Smooth muscle cell of the brain vasculature (primary cell): ENCODE results near the gene TBX10.
"Not testable (repeated sequence)": the region's sequence is repeated elsewhere in the genome, so short reads cannot be mapped to it uniquely, and the experiment has no call there.

Experiments used
- DNase-seq: peaks from one replicate; pipeline ENCODE4 v3.0.0-alpha.2; 2012; ENCODE audit warnings: low read depth, low spot score

TBX10 gene

GRCh38 chr11:67616431-67617242, 22.9 kb downstream of the TBX10 start:
- DNase-seq = no peak

- DNase-seq = no peak
Measured at GRCh38 chr11:67615728-67616430, 23.7 kb downstream of the TBX10 start.

GRCh38 chr11:67614730-67615714, 24.5 kb downstream of the TBX10 start:
- no peak for DNase-seq

GRCh38 chr11:67613960-67614715, 25.4 kb downstream of the TBX10 start:
- peak; percentile 20 for DNase-seq

DNA sequence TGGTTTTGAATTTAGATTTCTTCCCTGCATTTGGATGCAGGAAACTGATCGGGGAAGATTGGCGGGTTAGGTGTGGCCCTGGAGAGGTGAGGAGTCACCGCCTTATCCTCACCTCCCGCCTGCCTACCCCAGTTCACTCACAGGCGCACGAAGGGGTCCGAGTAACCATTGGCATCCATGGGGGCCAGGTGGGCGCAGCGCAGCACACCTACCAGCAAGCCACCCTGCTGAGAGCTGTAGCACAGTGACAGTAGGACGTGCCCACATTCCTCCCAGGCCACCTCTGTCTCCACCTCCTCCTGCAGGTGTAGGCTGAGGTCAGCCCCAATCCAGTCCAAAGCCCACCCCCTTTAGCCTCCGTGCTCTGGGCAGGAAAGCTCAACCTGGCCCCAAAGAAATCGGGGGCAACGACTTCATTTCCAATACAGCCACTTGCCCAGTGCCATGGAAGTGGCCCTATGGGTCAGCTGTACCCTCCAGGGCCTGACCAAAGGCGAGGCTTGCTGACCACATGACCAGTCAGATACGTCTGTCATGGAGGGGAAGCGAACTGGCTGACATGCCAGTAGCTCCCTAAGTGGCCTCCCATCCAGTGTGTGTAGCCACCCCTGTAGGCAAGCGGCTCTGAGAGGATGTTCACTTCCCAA, 26.1 kb downstream of the TBX10 start:
- no peak for DNase-seq

- DNase-seq = no peak
Measured at GRCh38 chr11:67612751-67613150, 26.8 kb downstream of the TBX10 start.

GRCh38 chr11:67611704-67612587, 27.6 kb downstream of the TBX10 start:
- no peak for DNase-seq

GRCh38 chr11:67611165-67611564, 28.4 kb downstream of the TBX10 start:
- no peak for DNase-seq

GRCh38 chr11:67610302-67610868, 29.2 kb downstream of the TBX10 start:
- DNase-seq = no peak

DNA sequence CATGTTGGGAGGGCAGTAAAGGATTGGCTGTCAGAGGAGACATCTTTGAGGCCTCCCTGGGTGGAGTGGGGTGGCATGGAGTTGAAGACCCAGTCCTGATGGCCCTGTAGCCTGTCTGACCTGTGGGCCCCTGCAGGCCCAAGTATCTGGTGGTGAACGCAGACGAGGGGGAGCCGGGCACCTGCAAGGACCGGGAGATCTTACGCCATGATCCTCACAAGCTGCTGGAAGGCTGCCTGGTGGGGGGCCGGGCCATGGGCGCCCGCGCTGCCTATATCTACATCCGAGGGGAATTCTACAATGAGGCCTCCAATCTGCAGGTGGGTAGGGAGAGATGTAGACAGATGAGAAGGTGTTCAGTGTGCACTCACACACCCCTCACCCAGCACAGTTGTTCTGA, 30.2 kb downstream of the TBX10 start:
- no peak for DNase-seq

DNA sequence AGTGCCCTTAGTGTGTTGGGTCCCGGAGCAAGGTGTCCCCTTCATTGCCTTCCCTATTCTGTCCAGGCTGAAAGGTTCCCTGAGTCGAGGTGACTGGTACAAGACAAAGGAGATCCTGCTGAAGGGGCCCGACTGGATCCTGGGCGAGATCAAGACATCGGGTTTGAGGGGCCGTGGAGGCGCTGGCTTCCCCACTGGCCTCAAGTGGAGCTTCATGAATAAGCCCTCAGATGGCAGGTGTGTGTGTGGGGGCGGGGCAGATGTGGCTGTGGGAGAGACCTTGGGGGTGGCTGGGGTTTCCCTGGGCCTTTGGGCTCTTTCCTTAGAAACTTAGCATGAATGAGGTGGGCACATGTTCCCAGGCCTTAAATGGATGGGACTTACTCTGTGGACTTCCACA, 31.1 kb downstream of the TBX10 start:
- DNase-seq = no peak

GRCh38 chr11:67607507-67607906, 32.1 kb downstream of the TBX10 start:
- DNase-seq = no peak

GRCh38 chr11:67606492-67607295, 32.9 kb downstream of the TBX10 start, which contains the start of gene NDUFV1:
NDUFV1 (plus strand) TSS chr11:67606936; CDS start chr11:67607005, 69 bp downstream.
- peak; percentile 73 for DNase-seq

- DNase-seq = no peak
Measured at GRCh38 chr11:67606093-67606491, 33.5 kb downstream of the TBX10 start.

DNA sequence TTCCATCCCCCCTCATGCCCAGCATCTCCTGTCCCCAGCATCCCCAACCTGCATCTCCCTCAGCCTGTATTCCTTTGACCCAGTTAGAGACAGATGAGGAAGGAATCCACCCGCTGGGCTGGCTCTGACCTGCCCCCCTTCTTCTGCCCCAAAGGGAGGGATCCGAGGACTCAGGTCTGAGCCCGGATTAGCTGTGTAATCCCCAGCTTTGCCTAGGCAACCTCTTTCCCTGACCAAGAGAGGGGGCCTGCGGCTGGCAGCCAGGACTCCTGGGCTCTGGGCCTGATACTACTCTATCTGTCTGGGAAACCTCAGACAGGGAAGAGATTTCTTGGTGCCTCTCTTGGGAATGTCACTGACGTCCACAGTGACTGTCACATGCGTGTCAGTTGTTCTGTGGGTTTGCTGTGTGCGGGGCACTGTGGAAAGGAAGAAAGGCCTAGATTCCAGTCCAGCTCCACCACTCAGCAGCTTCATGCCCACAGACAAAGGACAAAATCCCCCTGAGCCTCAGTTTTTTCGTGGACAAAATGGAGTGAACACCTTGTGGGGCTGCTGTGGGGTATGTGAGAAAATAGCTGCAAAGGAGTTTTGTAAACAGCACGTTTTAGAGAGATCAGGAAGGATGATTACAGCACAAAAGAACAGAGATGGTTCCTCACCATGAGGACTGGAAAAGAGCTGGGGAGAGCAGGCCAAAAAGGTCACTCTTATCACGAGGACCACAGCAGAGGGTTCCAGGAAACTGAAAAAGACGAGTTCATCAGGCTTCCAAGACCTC, 34.1 kb downstream of the TBX10 start:
- DNase-seq = no peak

DNA sequence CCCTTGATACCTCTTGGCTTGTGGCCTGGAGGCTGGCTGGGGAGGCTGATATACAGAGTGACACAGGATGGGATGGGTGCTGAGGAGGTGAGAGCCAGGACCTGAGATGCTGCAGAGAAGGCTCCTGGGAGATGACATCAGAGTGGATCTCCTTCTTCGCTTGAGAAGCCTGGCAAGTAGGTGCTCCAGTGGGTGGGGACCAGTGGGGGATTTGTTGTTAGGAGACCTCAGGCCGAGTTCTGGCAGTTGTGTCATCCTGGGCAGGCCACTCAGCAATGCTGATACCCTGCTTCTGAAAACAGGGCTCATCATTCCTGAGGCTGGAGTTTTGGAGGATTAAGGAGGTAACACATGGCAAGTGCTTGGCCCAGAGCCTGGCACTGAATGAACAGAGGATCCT, 34.7 kb downstream of the TBX10 start:
- DNase-seq = no peak

GRCh38 chr11:67604119-67604518, 35.4 kb downstream of the TBX10 start:
- not testable (repeated sequence) for DNase-seq

DNA sequence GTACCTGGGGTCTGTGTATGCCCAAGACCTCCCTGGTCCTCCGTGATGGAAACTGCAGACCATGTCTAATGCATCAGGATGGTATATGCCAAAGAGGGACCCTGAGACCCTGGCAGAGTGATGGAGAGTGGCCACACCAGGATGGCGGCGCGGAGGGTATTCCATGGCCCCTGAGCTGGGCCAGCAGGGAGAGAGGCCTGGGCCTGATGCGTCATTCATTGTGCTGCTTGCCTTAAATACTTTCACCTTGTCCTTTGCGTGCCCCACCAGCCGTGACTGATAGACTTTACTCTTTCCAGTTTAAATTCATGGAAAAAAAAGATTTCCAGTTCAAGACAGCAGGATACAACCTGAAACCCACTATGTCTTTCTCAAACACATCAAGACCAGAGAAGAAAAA, 38.5 kb downstream of the TBX10 start:
- DNase-seq = no peak
